IPS-20b (cell line): ENCODE measurements around the gene APC2.
"Not testable (repeated sequence)": the region's sequence is repeated elsewhere in the genome, so short reads cannot be mapped to it uniquely, and the experiment has no call there.

Experiments
- H3K27ac ChIP-seq: one replicate; pipeline ENCODE4 v1.5.1; 2013; ENCODE audit warnings: low read length
- H3K27me3 ChIP-seq: 2 replicates; pipeline ENCODE4 v1.6.1; 2013; ENCODE audit warnings: mild to moderate bottlenecking, low read length, inconsistent platforms; ENCODE audit not compliant: insufficient read depth
- H3K36me3 ChIP-seq: 2 replicates; pipeline ENCODE4 v1.6.1; 2013; ENCODE audit warnings: low read depth, mild to moderate bottlenecking, inconsistent platforms, low read length, moderate library complexity; ENCODE audit not compliant: insufficient read depth
- H3K4me1 ChIP-seq: 2 replicates; pipeline ENCODE4 v1.6.1; 2013; ENCODE audit warnings: mild to moderate bottlenecking, control low read depth, inconsistent platforms, low read length, moderate library complexity; ENCODE audit not compliant: insufficient read depth
- H3K4me3 ChIP-seq: 2 replicates; pipeline ENCODE4 v1.5.1; 2013; ENCODE audit warnings: mild to moderate bottlenecking, low read length, inconsistent platforms
- H3K9ac ChIP-seq: 2 replicates; pipeline ENCODE4 v1.6.1; 2013; ENCODE audit warnings: low read depth, mild to moderate bottlenecking, inconsistent platforms, low read length, moderate library complexity
- H3K9me3 ChIP-seq: 2 replicates; pipeline ENCODE4 v1.6.1; 2013; ENCODE audit warnings: mild to moderate bottlenecking, low read depth, low read length, inconsistent platforms; ENCODE audit not compliant: insufficient read depth

Gene APC2

GRCh38 chr19:1473085-1473851 is 23.3 kb downstream of the APC2 start:
- H3K9ac ChIP-seq = no peak overlapping the region
- H3K27me3 ChIP-seq = peaks cover 56% of the 10 kb centered on the region
- no peaks in the 10 kb centered on the region for H3K4me1 ChIP-seq
- no peaks in the 10 kb centered on the region for H3K9me3 ChIP-seq
- H3K36me3 ChIP-seq = no peaks in the 10 kb centered on the region
- no peak overlapping the region for H3K27ac ChIP-seq
- no peak overlapping the region for H3K4me3 ChIP-seq

GRCh38 chr19:1474011-1474764 is 24.3 kb downstream of the APC2 start:
- H3K9me3 ChIP-seq = no peaks in the 10 kb centered on the region
- H3K9ac ChIP-seq = no peak overlapping the region
- H3K27ac ChIP-seq = no peak overlapping the region
- H3K4me3 ChIP-seq = no peak overlapping the region
- peaks cover 47% of the 10 kb centered on the region for H3K27me3 ChIP-seq
- no peaks in the 10 kb centered on the region for H3K36me3 ChIP-seq
- H3K4me1 ChIP-seq = no peaks in the 10 kb centered on the region

- Histone ChIP-seq H3K27me3 (peaks cover 40% of the 10 kb centered on the region), H3K4me3 (no peak overlapping the region), H3K36me3 (no peaks in the 10 kb centered on the region), H3K9me3 (no peaks in the 10 kb centered on the region), H3K4me1 (no peaks in the 10 kb centered on the region), H3K27ac (no peak overlapping the region), H3K9ac (no peak overlapping the region)
Observed at GRCh38 chr19:1474765-1475351, 24.9 kb downstream of the APC2 start.

- Histone ChIP-seq H3K36me3 (no peaks in the 10 kb centered on the region), H3K4me3 (no peak overlapping the region), H3K27me3 (peaks cover 30% of the 10 kb centered on the region), H3K9me3 (no peaks in the 10 kb centered on the region), H3K9ac (no peak overlapping the region), H3K27ac (no peak overlapping the region), H3K4me1 (no peaks in the 10 kb centered on the region)
Observed at GRCh38 chr19:1475751-1476437, 26.0 kb downstream of the APC2 start.

- H3K4me1 ChIP-seq, H3K27ac ChIP-seq, H3K4me3 ChIP-seq, H3K9ac ChIP-seq, H3K9me3 ChIP-seq, H3K36me3 ChIP-seq: not testable (repeated sequence)
- H3K27me3 ChIP-seq = peaks cover 18% of the 10 kb centered on the region
Observed at GRCh38 chr19:1477056-1477455, 27.1 kb downstream of the APC2 start.

GRCh38 chr19:1478934-1479707 is 29.2 kb downstream of the APC2 start, which contains the start of gene C19orf25:
TSS of gene C19orf25 (minus strand) at chr19:1479215. CDS start at chr19:1478903, 312 bp downstream.
- Histone ChIP-seq H3K4me1 (no peaks in the 10 kb centered on the region), H3K4me3 (peak within 1 kb of the TSS; percentile 73), H3K9ac (peak within 1 kb of the TSS; percentile 72)

DNA sequence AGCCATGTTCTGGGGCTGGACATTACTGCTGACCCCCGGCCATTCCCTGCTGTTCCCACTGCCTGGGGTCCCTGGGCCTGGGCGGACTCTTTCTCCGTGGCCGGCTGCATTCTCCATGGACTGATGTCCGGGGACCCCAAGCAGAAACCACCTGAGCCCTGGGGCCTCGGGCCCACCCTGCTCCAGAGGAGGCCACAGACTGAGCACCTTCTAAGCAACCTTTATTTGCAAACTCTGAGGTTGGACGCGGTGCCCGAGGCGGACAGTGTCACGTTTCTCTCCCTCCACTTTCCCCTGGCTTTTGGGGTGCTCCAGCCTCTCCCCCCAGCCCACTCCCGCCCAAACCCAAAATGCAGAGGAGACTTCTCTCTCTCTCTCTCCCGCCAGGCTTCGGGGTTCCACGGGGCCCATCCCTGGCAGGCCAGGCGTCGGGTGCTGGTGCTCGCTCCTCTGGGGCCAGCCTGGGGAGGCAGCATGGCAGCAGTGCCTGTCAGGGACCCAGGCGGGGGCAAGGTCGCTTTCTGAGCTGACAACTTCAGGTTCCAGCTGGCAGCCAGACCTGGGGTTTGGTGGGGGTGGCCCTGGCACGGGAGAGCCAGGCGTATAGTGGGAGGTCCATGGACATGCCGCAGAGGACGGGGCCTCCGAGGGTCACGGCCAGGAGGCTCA is 31.4 kb downstream of the APC2 start:
- no peaks in the 10 kb centered on the region for H3K9me3 ChIP-seq
- no peaks in the 10 kb centered on the region for H3K27me3 ChIP-seq
- no peak overlapping the region for H3K9ac ChIP-seq
- no peaks in the 10 kb centered on the region for H3K4me1 ChIP-seq
- H3K36me3 ChIP-seq = no peaks in the 10 kb centered on the region
- no peak overlapping the region for H3K4me3 ChIP-seq
- no peak overlapping the region for H3K27ac ChIP-seq

More at GRCh38 chr19:1478934-1479707, 29.2 kb downstream of the APC2 start, which contains the start of gene C19orf25:
- Histone ChIP-seq H3K27me3 (no peaks in the 10 kb centered on the region), H3K9me3 (no peaks in the 10 kb centered on the region), H3K27ac (peak within 1 kb of the TSS; percentile 85), H3K36me3 (no peaks in the 10 kb centered on the region)

DNA sequence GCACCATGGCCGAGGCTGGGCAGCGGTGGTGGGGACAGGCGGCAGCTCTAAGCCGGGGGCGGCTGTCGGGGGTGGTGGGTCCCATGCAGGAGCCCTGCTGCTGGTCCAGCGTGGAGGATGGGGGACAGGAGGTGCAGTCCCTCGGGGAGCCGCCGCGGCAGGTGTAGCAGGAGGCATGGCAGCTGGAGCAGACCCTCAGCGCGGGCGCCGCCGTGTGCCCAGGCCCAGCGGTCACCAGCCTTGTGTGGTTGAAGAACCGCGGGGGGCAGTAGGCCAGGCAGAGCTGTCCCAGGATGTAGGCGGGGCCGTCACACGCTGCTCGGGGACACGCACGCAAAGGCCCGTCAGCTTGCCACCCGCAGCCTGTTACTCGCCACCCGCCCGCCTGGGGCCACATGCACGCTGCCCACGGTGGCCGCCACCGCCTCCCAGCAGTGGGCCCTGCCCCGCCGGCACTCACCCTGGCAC is 32.0 kb downstream of the APC2 start:
- Histone ChIP-seq H3K4me1 (no peaks in the 10 kb centered on the region), H3K36me3 (no peaks in the 10 kb centered on the region), H3K27ac (no peak overlapping the region), H3K4me3 (no peak overlapping the region), H3K27me3 (no peaks in the 10 kb centered on the region), H3K9ac (no peak overlapping the region), H3K9me3 (no peaks in the 10 kb centered on the region)

DNA sequence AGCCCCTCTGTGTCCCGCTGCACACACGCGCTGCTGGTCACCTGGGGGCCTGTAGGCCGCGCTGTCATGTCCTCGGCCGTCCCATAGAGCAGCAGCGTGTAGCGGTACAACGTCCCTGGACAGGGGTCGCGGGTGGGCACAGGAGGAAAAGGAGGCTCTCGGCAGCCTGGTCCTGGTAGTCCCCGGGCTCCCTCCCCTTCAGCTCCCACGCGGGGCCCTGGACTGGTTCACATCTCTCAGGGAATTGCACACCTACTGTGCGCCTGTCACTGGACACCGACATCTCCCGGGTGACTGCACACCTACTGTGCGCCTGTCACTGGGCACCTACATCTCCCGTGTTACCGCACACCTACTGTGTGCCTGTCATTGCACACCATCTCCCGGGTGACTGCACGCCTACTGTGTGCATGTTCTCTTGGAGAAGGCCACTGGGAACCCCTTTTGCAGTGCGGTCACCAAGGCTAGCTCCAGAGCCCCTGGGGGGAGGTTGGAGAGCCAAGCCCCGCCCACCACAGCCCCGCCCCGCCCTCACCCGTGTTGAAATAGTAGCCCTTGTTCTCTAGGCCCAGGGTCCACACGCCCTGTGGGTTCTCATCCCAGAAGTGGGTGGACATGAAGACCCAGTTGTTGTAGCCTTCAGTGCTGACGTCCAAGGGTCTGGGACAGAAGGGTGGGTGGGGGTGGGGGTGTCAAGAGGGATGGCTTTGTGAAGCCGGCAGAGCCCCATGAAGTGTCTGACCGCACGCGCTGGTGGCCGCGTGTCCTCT is 32.6 kb downstream of the APC2 start:
- no peak overlapping the region for H3K4me3 ChIP-seq
- H3K27me3 ChIP-seq = no peaks in the 10 kb centered on the region
- H3K9ac ChIP-seq = no peak overlapping the region
- H3K4me1 ChIP-seq = no peaks in the 10 kb centered on the region
- no peaks in the 10 kb centered on the region for H3K36me3 ChIP-seq
- no peak overlapping the region for H3K27ac ChIP-seq
- H3K9me3 ChIP-seq = no peaks in the 10 kb centered on the region
